SU-DHL-6 (cell line): ENCODE data around the gene LTBP1.

Experiments
- H2AFZ ChIP-seq: fragments of 200-600 bp; sonication (generic); 2 replicates; pipeline ENCODE4 v1.6.1; 2014; ENCODE audit warnings: low read depth, mild to moderate bottlenecking, moderate library complexity, mixed read lengths, antibody characterized with exemption, low read length; ENCODE audit not compliant: severe bottlenecking
- H3F3A ChIP-seq: fragments of 200-600 bp; shearing (Covaris generic); 2 replicates; pipeline ENCODE4 v1.6.0; 2016; ENCODE audit warnings: antibody characterized with exemption, mild to moderate bottlenecking; ENCODE audit not compliant: insufficient read depth
- H3K27ac ChIP-seq: fragments of 200-600 bp; sonication (generic); 2 replicates; pipeline ENCODE4 v1.5.1; 2016; ENCODE audit warnings: low read depth, mild to moderate bottlenecking, low read length, moderate library complexity, mixed read lengths
- H3K27me3 ChIP-seq: fragments of 200-600 bp; sonication (generic), shearing (Covaris generic); 2 replicates; pipeline ENCODE4 v1.6.0; 2014; ENCODE audit warnings: mild to moderate bottlenecking, low read length
- H3K36me3 ChIP-seq: fragments of 200-600 bp; sonication (generic); 2 replicates; pipeline ENCODE4 v1.6.1; 2014; ENCODE audit warnings: mild to moderate bottlenecking, low read length, mixed read lengths
- H3K4me2 ChIP-seq: fragments of 300-600, 200-600 bp; shearing (Covaris generic), sonication (generic); 2 replicates; pipeline ENCODE4 v1.6.0; 2014; ENCODE audit warnings: low read length, low read depth, mild to moderate bottlenecking; ENCODE audit not compliant: poor library complexity, severe bottlenecking
- H3K4me3 ChIP-seq: fragments of 200-600 bp; sonication (generic); 2 replicates; pipeline ENCODE4 v1.5.1; 2014; ENCODE audit warnings: antibody characterized with exemption, low read length, mild to moderate bottlenecking, mixed read lengths; ENCODE audit not compliant: insufficient read depth, poor library complexity, severe bottlenecking
- H3K79me2 ChIP-seq: fragments of 200-600 bp; sonication (generic); 2 replicates; pipeline ENCODE4 v1.6.1; 2014; ENCODE audit warnings: mild to moderate bottlenecking, low read length, moderate library complexity; ENCODE audit not compliant: insufficient read depth
- H3K9ac ChIP-seq: fragments of 200-600 bp; sonication (generic); 2 replicates; pipeline ENCODE4 v1.7.0; 2014; ENCODE audit warnings: mild to moderate bottlenecking, low read length
- H3K9me2 ChIP-seq: fragments of 200-600 bp; sonication (generic); replicated peaks from 2 replicates; pipeline ENCODE4 v1.6.1; 2014; ENCODE audit warnings: low read length; ENCODE audit not compliant: insufficient read depth
- H3K9me3 ChIP-seq: fragments of 200-600 bp; sonication (generic); 2 replicates; pipeline ENCODE4 v1.6.1; 2014; ENCODE audit warnings: low read length, mixed read lengths; ENCODE audit not compliant: insufficient read depth
- H4K20me1 ChIP-seq: fragments of 200-600 bp; sonication (generic); 2 replicates; pipeline ENCODE4 v1.6.1; 2014; ENCODE audit warnings: low read depth, mild to moderate bottlenecking, antibody characterized with exemption, low read length, moderate library complexity, mixed read lengths
- EZH2phosphoT487 ChIP-seq: fragments of 200-600 bp; sonication (generic), shearing (Covaris generic); conservative IDR thresholded peaks from 2 replicates; pipeline ENCODE4 v1.6.1; 2018; ENCODE audit warnings: mild to moderate bottlenecking, antibody characterized with exemption, low read length, moderate library complexity, mixed read lengths
- TF ChIP-seq, protein P1 (sequence below): fragments of 200-600 bp; sonication (generic); IDR thresholded peaks from one replicate; pipeline ENCODE4 v1.5.1; 2017; ENCODE audit warnings: antibody characterized with exemption, mild to moderate bottlenecking, low read length, moderate library complexity; ENCODE audit not compliant: insufficient read depth, poor library complexity, severe bottlenecking

Gene LTBP1

DNA sequence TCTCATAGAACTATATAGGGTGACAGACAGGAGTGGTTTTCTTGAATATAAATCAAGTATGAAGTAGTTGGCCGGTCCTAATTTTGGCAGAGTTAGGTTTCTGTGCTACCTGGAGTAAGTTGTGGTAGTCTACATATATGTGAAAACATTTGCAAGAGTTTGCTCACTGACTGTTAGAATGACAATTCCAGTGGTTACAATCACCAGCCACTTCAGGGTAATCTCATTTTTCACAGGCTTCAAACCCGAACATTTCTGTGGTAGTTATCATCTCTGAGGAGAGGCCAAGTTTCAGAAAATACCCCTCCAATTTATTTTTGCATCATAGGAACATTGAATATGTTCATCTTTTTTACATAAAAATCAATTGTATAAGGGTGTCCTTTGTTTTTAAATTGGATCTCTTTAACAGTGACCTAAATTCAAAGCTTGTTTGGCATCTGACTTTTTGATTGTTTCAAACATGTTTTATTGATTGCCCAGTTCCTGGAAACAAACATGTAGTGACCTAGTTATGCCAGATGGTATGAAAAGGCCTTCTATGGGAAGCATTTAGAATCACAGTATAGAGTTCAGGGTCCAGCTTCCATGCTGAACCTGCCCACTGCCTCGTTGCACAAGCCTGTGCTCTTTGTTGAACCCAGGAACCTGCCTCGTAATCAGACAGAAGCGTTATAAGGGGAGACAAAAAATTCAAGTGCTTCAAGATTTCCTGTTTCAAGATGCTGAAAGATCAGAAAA lies 250.6 kb downstream of the LTBP1 start:
- Histone ChIP-seq H3K4me2 (no peak overlapping the region), H3K4me3 (no peak overlapping the region), H3K9me3 (no peaks in the 10 kb centered on the region), H3K9me2 (no peaks in the 10 kb centered on the region), H3K79me2 (no peaks in the 10 kb centered on the region; the same call in 1 of the 2 replicates), H2AFZ (no peak overlapping the region), H3K9ac (no peak overlapping the region), H3K27me3 (no peaks in the 10 kb centered on the region), H3K27ac (no peak overlapping the region), H3F3A (0 out of 2 replicates have a peak, but pooled peaks cover 4% of the 10 kb centered on the region), H4K20me1 (no peaks in the 10 kb centered on the region), H3K36me3 (peaks cover 24% of the 10 kb centered on the region)
- TF ChIP-seq, protein P1, sequence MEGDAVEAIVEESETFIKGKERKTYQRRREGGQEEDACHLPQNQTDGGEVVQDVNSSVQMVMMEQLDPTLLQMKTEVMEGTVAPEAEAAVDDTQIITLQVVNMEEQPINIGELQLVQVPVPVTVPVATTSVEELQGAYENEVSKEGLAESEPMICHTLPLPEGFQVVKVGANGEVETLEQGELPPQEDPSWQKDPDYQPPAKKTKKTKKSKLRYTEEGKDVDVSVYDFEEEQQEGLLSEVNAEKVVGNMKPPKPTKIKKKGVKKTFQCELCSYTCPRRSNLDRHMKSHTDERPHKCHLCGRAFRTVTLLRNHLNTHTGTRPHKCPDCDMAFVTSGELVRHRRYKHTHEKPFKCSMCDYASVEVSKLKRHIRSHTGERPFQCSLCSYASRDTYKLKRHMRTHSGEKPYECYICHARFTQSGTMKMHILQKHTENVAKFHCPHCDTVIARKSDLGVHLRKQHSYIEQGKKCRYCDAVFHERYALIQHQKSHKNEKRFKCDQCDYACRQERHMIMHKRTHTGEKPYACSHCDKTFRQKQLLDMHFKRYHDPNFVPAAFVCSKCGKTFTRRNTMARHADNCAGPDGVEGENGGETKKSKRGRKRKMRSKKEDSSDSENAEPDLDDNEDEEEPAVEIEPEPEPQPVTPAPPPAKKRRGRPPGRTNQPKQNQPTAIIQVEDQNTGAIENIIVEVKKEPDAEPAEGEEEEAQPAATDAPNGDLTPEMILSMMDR, result no peak
- TF ChIP-seq EZH2phosphoT487, result no peak

DNA sequence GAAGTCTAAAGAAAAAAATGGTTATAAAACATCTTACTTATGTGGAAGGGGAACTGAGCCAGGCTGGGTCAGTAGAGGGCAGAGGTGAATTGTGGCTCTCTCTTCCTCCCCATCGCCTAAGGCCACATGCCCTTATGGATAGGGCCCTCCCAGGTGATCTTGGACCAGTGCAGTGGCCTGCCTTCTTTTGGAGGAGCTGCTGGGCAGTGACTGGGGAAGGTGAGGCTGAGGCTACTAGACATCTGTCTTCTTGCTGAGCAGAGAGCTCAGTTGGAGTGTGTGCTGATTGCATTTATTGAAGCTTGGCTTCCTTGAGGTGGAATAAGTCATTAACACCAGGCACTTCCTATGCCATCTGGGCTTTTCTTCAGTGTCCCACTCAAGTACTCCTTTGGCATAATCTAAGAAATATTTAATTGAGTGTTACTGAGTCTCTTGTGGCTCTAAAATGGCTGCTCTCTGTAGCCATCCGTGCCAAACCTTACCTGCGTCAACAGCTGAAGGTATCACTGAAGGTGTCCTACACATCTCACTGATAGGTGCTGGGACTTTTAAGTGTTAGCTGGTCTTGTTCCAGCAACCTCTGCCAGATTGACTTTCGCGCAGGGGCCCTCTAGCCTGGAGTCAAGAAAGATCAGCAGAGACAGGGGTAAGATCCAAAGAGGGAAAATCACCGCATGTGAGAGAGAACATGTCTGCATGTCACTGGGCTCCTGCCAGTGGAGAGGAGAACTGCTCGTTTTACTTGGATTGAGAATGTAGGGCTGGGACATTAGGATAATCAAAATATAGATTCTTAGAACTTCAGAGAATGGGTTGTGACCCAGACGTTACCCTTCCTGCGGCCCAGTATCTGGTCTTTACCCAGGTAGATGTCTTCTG lies 256.1 kb downstream of the LTBP1 start:
- TF ChIP-seq EZH2phosphoT487, result no peak
- TF ChIP-seq, protein P1, result no peak
- Histone ChIP-seq H3K9me3 (no peaks in the 10 kb centered on the region), H3K9me2 (no peaks in the 10 kb centered on the region), H3K9ac (no peak overlapping the region), H3K27me3 (no peaks in the 10 kb centered on the region), H2AFZ (no peak overlapping the region), H3K4me3 (no peak overlapping the region), H3K79me2 (no peaks in the 10 kb centered on the region), H4K20me1 (no peaks in the 10 kb centered on the region), H3K4me2 (no peak overlapping the region), H3F3A (peaks cover 7% of the 10 kb centered on the region; the same call in 1 of the 2 replicates), H3K36me3 (peaks cover 21% of the 10 kb centered on the region; the same call in 1 of the 2 replicates), H3K27ac (no peak overlapping the region)

DNA sequence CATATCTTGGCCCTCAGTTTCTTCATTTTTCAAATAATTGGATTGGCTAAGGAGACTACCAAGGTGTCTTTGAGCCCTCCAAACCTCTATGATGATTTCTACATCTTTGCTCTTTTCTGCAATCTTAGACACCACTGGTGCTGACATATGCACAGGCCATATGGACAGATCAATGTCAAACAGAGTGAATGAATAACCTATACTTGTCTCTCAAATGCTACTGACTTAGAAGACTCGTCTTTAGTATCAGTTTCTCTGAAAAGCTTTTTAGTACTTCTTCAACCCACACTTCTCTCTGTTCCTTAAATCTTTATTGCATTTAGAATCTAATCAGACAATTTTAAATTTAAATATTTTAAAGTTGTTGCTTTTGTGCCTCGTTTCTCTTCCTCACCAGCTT lies 258.2 kb downstream of the LTBP1 start:
- Histone ChIP-seq H3K79me2 (no peaks in the 10 kb centered on the region), H4K20me1 (no peaks in the 10 kb centered on the region), H2AFZ (no peak overlapping the region), H3K4me2 (no peak overlapping the region), H3K27ac (no peak overlapping the region), H3K36me3 (peaks cover 21% of the 10 kb centered on the region; the same call in 1 of the 2 replicates), H3K27me3 (no peaks in the 10 kb centered on the region), H3F3A (peaks cover 7% of the 10 kb centered on the region; the same call in 1 of the 2 replicates), H3K4me3 (no peak overlapping the region), H3K9ac (no peak overlapping the region), H3K9me3 (no peaks in the 10 kb centered on the region), H3K9me2 (no peaks in the 10 kb centered on the region)
- TF ChIP-seq, protein P1, result no peak
- no peak for TF ChIP-seq EZH2phosphoT487
